ENCODE results near the gene TAOK1.

TAOK1 gene
- long read RNA-seq, partial matches to known transcripts, result 6 of 16 reads
- long read RNA-seq, other reads (novel, unspliced or antisense), result 10 of 16 reads

GRCh38 chr17:29389982-29390850, at the start of gene TAOK1:
Gene TAOK1 (plus strand): TSS chr17:29390363. CDS start chr17:29451549, 61,186 bp downstream.
- Histone ChIP-seq H3K27me3 (ENCODE audit: insufficient read depth, poor library complexity, severe bottlenecking) (no peaks in the 10 kb centered on the region), H3K4me3 (replicated peaks; ENCODE audit: insufficient read depth, low read length) (peak within 1 kb of the TSS; percentile 98), H3K27ac (replicated peaks) (peak within 1 kb of the TSS; percentile 89)
- TF ChIP-seq SPI1 (IDR thresholded peaks at IDR 0.05; ENCODE audit: borderline replicate concordance, low read depth) (no peak), POLR2AphosphoS5 (IDR thresholded peaks at IDR 0.05; ENCODE audit: low read depth) (peak; percentile 94), CTCF (IDR thresholded peaks at IDR 0.05; ENCODE audit: insufficient read depth, low read length) (no peak), GABPA (IDR thresholded peaks at IDR 0.05; ENCODE audit: low read depth) (0 out of 2 replicates have a peak, but pooled peaks have one; percentile 22), REST (IDR thresholded peaks at IDR 0.05; ENCODE audit: insufficient replicate concordance, low read depth) (peak; percentile 85)
- peak; percentile 96 to 100 for DNase-seq (ENCODE audit: low read depth in 1 of 2, low spot score in 1 of 2)

GRCh38 chr17:29341726-29342125, 48.4 kb upstream of the TAOK1 start:
- Histone ChIP-seq H3K27ac (replicated peaks) (no peak overlapping the region), H3K27me3 (ENCODE audit: insufficient read depth, poor library complexity, severe bottlenecking) (no peaks in the 10 kb centered on the region), H3K4me3 (replicated peaks; ENCODE audit: insufficient read depth, low read length) (no peak overlapping the region)
- DNase-seq (ENCODE audit: low read depth in 1 of 2, low spot score in 1 of 2), result peak; percentile 13 to 23
- TF ChIP-seq SPI1 (IDR thresholded peaks at IDR 0.05; ENCODE audit: borderline replicate concordance, low read depth) (no peak), POLR2AphosphoS5 (IDR thresholded peaks at IDR 0.05; ENCODE audit: low read depth) (no peak)

- no peak for TF ChIP-seq POLR2AphosphoS5 (IDR thresholded peaks at IDR 0.05; ENCODE audit: low read depth)
- TF ChIP-seq SPI1 (IDR thresholded peaks at IDR 0.05; ENCODE audit: borderline replicate concordance, low read depth), result peak; percentile 24; the same call in 1 of the 2 replicates
- peak in 1 of 2 experiments; percentile 18 for DNase-seq (ENCODE audit: low read depth in 1 of 2, low spot score in 1 of 2)
- H3K4me3 ChIP-seq (replicated peaks; ENCODE audit: insufficient read depth, low read length), result 0 out of 2 replicates have a peak overlapping the region, but pooled peaks have one; percentile 0
- H3K27ac ChIP-seq (replicated peaks), result no peak overlapping the region
- no peaks in the 10 kb centered on the region for H3K27me3 ChIP-seq (ENCODE audit: insufficient read depth, poor library complexity, severe bottlenecking)
Measured at GRCh38 chr17:29342158-29342765, 47.9 kb upstream of the TAOK1 start.

- TF ChIP-seq POLR2AphosphoS5 (IDR thresholded peaks at IDR 0.05; ENCODE audit: low read depth), result no peak
- no peak for TF ChIP-seq CTCF (IDR thresholded peaks at IDR 0.05; ENCODE audit: insufficient read depth, low read length)
- TF ChIP-seq REST (IDR thresholded peaks at IDR 0.05; ENCODE audit: insufficient replicate concordance, low read depth), result no peak
- TF ChIP-seq GABPA (IDR thresholded peaks at IDR 0.05; ENCODE audit: low read depth), result no peak
- no peak for TF ChIP-seq SPI1 (IDR thresholded peaks at IDR 0.05; ENCODE audit: borderline replicate concordance, low read depth)
- Histone ChIP-seq H3K4me3 (replicated peaks; ENCODE audit: insufficient read depth, low read length) (no peak overlapping the region), H3K27me3 (ENCODE audit: insufficient read depth, poor library complexity, severe bottlenecking) (no peaks in the 10 kb centered on the region), H3K27ac (replicated peaks) (no peak overlapping the region)
- no peak for DNase-seq (ENCODE audit: low read depth in 1 of 2, low spot score in 1 of 2)
Measured at GRCh38 chr17:29344201-29344856, 45.8 kb upstream of the TAOK1 start.

Measured in HL-60 (cell line).